HCT116 (cell line): Measurements from ENCODE around the gene RAPGEF1. TPM values are rescaled to one million over a fixed set of nuclear protein-coding genes. Genes with fewer than 3 reads are reported as not detected.

Experiments used
- ATAC-seq: fragments of 200-7000 bp; cut with Tn5 transposase; 2 replicates; pipeline ENCODE4 v1.9.1; 2020; ENCODE audit warnings: mild to moderate bottlenecking, moderate library complexity
- BruUV-seq: library from RNA; stranded (reverse); fragments of 400-500 nt; replicated peaks from 2 replicates; lab custom pipeline; 2021; lab: Mats Ljungman, UMichigan
- CTCF ChIA-PET: fragments of 300-600 bp; sonication (Branson Sonifier 250); formaldehyde crosslinking; loops from one replicate; lab custom pipeline; 2021; ENCODE audit warnings: antibody characterized with exemption; lab: Charles Lee
- POLR2A ChIA-PET: fragments of 300-600, 350-600 bp; sonication (Branson Sonifier 250); formaldehyde crosslinking; loops from one replicate; lab custom pipeline; 2021; ENCODE audit warnings: antibody characterized with exemption; lab: Charles Lee
- RAD21 ChIA-PET, 2 experiments: fragments of 300-600 bp; sonication (Branson Sonifier 250); formaldehyde crosslinking; loops; one replicate each; lab custom pipeline; 2023; ENCODE audit warnings: low total read pairs in 2 of 2; ENCODE audit not compliant: uncharacterized antibody in 2 of 2, unreplicated experiment in 2 of 2, low non-redundant PET in 1 of 2; lab: Charles Lee
- DNase-seq: peaks from one replicate; pipeline ENCODE4 v3.0.0-alpha.2; 2010; ENCODE audit warnings: low read depth, low spot score
- H2AFZ ChIP-seq: fragments of 200-600 bp; shearing (Covaris generic), sonication (generic); 2 replicates; pipeline ENCODE4 v1.6.1; 2017; ENCODE audit warnings: low read depth, mixed run types, mixed read lengths, antibody characterized with exemption, low read length; ENCODE audit not compliant: poor library complexity, severe bottlenecking
- H3K27ac ChIP-seq: 2 replicates; pipeline ENCODE4 v1.5.1; 2012; ENCODE audit warnings: low read depth, low read length
- H3K27me3 ChIP-seq: fragments of 200-600 bp; sonication (generic); 2 replicates; pipeline ENCODE4 v1.6.1; 2016; ENCODE audit warnings: mixed run types, low read length, mixed read lengths; ENCODE audit not compliant: insufficient read depth
- H3K36me3 ChIP-seq, 2 experiments: fragments of 200-500 bp in 1 of 2; fragments of 200-600 bp in 1 of 2; sonication (Bioruptor generic) in 1 of 2; sonication (generic) in 1 of 2; 2 replicates each; pipeline versions ENCODE4 v1.5.1 to v1.6.1; 2014 to 2016; ENCODE audit warnings: low read length in 2 of 2, inconsistent platforms in 1 of 2, mixed read lengths in 1 of 2, mixed run types in 1 of 2; ENCODE audit not compliant: insufficient read depth in 2 of 2, control insufficient read depth in 1 of 2
- H3K4me1 ChIP-seq, 2 experiments: fragments of 200-600 bp in 1 of 2; sonication (generic) in 1 of 2; 2 replicates each; pipeline versions ENCODE4 v1.5.1 to v1.6.1; 2012 to 2017; ENCODE audit warnings: low read length in 2 of 2, inconsistent platforms in 1 of 2, mild to moderate bottlenecking in 1 of 2, mixed read lengths in 1 of 2, mixed run types in 1 of 2, moderate library complexity in 1 of 2; ENCODE audit not compliant: insufficient read depth in 2 of 2, control insufficient read depth in 1 of 2
- H3K4me2 ChIP-seq: fragments of 200-600 bp; sonication (generic); 2 replicates; pipeline ENCODE4 v1.6.1; 2017; ENCODE audit warnings: mixed run types, low read length, mixed read lengths
- H3K4me3 ChIP-seq, 2 experiments: fragments of 200-600 bp in 1 of 2; sonication (generic) in 1 of 2; replicated peaks in 1 of 2; 2 replicates each; pipeline ENCODE4 v1.5.1; 2011 to 2016; ENCODE audit warnings: low read length in 2 of 2, control low read depth in 1 of 2, low read depth in 1 of 2, mild to moderate bottlenecking in 1 of 2, mixed read lengths in 1 of 2, mixed run types in 1 of 2
- H3K79me2 ChIP-seq: fragments of 200-600 bp; sonication (generic); 2 replicates; pipeline ENCODE4 v1.6.1; 2017; ENCODE audit warnings: mild to moderate bottlenecking, mixed run types, low read length, moderate library complexity, mixed read lengths; ENCODE audit not compliant: insufficient read depth
- H3K9ac ChIP-seq: fragments of 200-600 bp; sonication (generic); 2 replicates; pipeline ENCODE4 v1.6.1; 2016; ENCODE audit warnings: low read length, mixed read lengths
- H3K9me2 ChIP-seq: fragments of 200-600 bp; sonication (generic), shearing (Covaris generic); 2 replicates; pipeline ENCODE4 v1.6.1; 2017; ENCODE audit warnings: mixed run types, mild to moderate bottlenecking, moderate library complexity; ENCODE audit not compliant: insufficient read depth
- H3K9me3 ChIP-seq, 2 experiments: fragments of 200-500 bp in 1 of 2; fragments of 200-600 bp in 1 of 2; sonication (Bioruptor generic) in 1 of 2; sonication (generic) in 1 of 2; 2 replicates each; pipeline ENCODE4 v1.6.1; 2014 to 2017; ENCODE audit warnings: low read length in 2 of 2, mixed read lengths in 2 of 2, inconsistent platforms in 1 of 2, low read depth in 1 of 2, mild to moderate bottlenecking in 1 of 2, mixed run types in 1 of 2, moderate library complexity in 1 of 2; ENCODE audit not compliant: control insufficient read depth in 1 of 2, insufficient read depth in 1 of 2
- H4K20me1 ChIP-seq: fragments of 200-600 bp; sonication (generic), shearing (Covaris generic); 2 replicates; pipeline ENCODE4 v1.6.1; 2017; ENCODE audit warnings: mixed run types, mild to moderate bottlenecking, moderate library complexity; ENCODE audit not compliant: insufficient read depth
- EGR1 ChIP-seq: IDR thresholded peaks from 2 replicates; pipeline ENCODE4 v1.6.1; 2012; ENCODE audit warnings: low read depth
- YY1 ChIP-seq: IDR thresholded peaks from 2 replicates; pipeline ENCODE4 v1.6.1; 2011; ENCODE audit warnings: low read length, low read depth, moderate library complexity, mild to moderate bottlenecking; ENCODE audit not compliant: insufficient replicate concordance; ENCODE audit errors: extremely low read depth
- intact Hi-C: fragments of 100-400 bp; cut with micrococcal nuclease; formaldehyde crosslinking; loops from 2 replicates; pipeline ENCODE4 v1.10.0; 2022
- total RNA-seq: library from RNA; stranded (reverse); gene quantifications from one replicate; pipeline ENCODE4 v1.2.1, GENCODE V29; 2021; ENCODE audit not compliant: unreplicated experiment

Gene RAPGEF1
- total RNA-seq, 1 experiment from 2014 or later: 43.0 TPM

DNA sequence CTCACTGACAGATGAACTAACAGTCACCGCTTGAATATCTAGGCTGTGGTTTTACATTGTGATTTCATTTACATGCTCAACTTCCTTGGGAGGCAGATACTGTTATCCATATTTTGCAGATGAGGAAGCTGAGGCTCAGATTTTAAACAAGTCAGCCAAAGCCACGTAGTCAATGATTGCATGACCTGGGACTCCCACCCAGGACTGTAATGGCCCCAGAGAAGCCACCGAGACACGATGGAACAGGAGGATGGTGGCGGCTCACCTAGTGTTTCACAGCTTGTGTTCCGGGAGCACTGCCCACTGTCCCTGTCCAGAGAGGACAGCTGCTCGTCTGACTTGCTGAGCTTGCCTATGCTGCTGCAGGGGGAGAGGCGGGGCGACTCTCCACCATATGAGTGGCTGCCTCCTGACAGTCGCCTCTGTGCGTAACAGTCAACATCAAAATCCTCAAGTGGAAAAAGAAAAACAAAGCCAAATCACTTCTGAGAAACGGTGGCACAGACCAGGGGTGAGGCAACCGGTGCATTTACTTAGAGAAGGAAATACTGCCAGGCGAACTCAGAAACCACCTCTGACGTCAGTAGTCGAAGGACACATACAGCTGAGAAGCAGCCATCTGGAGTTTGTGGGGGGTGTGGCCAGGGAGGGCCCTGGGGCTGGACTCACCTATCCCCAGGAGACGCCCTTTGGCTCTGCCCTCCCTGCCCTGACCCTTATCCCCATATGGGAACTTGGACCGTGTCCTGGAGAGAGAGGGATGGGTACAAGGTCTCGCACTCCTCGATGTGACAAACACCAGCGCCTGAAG is 112.0 kb downstream of the RAPGEF1 start:
- H3K27ac ChIP-seq: no peak overlapping the region
- intact Hi-C loops: no loop called here
- no peak for TF ChIP-seq YY1
- no peaks in the 10 kb centered on the region for H3K27me3 ChIP-seq
- CTCF ChIA-PET: no interaction called here
- ATAC-seq (no peak), DNase-seq (no peak)
- BruUV-seq: no TSS peak
- POLR2A ChIA-PET: interaction anchor here (0.7 kb wide), 1 partner anchor 51 kb away, joined by 3 read pairs; no protein-coding TSS in a partner anchor
- H3K36me3 ChIP-seq: no peaks in the 10 kb centered on the region
- no peak overlapping the region for H3K9ac ChIP-seq
- H2AFZ ChIP-seq: no peak overlapping the region
- H4K20me1 ChIP-seq: no peaks in the 10 kb centered on the region
- H3K4me2 ChIP-seq: no peak overlapping the region
- no peak overlapping the region for H3K4me3 ChIP-seq
- RAD21 ChIA-PET: no interaction called here
- no peaks in the 10 kb centered on the region for H3K9me2 ChIP-seq
- no peaks in the 10 kb centered on the region for H3K79me2 ChIP-seq
- no peaks in the 10 kb centered on the region for H3K4me1 ChIP-seq
- no peaks in the 10 kb centered on the region for H3K9me3 ChIP-seq

GRCh38 chr9:131627326-131627647 is 112.6 kb downstream of the RAPGEF1 start:
- TF ChIP-seq YY1: no peak
- TF ChIP-seq EGR1: no peak
- Histone ChIP-seq H2AFZ (no peak overlapping the region), H3K27me3 (no peaks in the 10 kb centered on the region), H3K36me3 (no peaks in the 10 kb centered on the region), H3K4me1 (no peaks in the 10 kb centered on the region), H3K27ac (no peak overlapping the region), H3K79me2 (no peaks in the 10 kb centered on the region), H4K20me1 (no peaks in the 10 kb centered on the region), H3K9ac (no peak overlapping the region), H3K9me2 (no peaks in the 10 kb centered on the region), H3K4me3 (no peak overlapping the region), H3K4me2 (no peak overlapping the region), H3K9me3 (no peaks in the 10 kb centered on the region)
- BruUV-seq: no TSS peak
- intact Hi-C loops: no loop called here
- ChIA-PET CTCF (no interaction called here), POLR2A (interaction anchor here (0.7 kb wide), 1 partner anchor 52 kb away, joined by 3 read pairs; no protein-coding TSS in a partner anchor), RAD21 (no interaction called here)
- DNase-seq: no peak
- no peak for ATAC-seq
